Occipital lobe (tissue), 2 donors: ENCODE measurements around the gene MPHOSPH9. TPM values are rescaled to one million over a fixed set of nuclear protein-coding genes. Genes with fewer than 3 reads are reported as not detected.
A peak's percentile ranks its signal among the peaks of the same experiment; 100 is the strongest.
"Not testable (repeated sequence)": the region's sequence is repeated elsewhere in the genome, so short reads cannot be mapped to it uniquely, and the experiment has no call there.

ENCODE experiments used
- DNase-seq: peaks from one replicate; lab custom pipeline; 2025; lab: John Stamatoyannopoulos, UW
- total RNA-seq: library from RNA; depleted of rRNA; stranded (reverse); fragments of >200 nt; gene quantifications from one replicate; pipeline ENCODE4 v1.2.3, GENCODE V29; 2014

The MPHOSPH9 gene
- total RNA-seq, 1 donor from 2014 or later = 101 TPM

GRCh38 chr12:123225443-123225842 is 7.5 kb downstream of the MPHOSPH9 start:
- DNase-seq = no peak

GRCh38 chr12:123223241-123223668 is 9.7 kb downstream of the MPHOSPH9 start:
- DNase-seq = no peak

GRCh38 chr12:123207815-123208214 is 25.1 kb downstream of the MPHOSPH9 start:
- not testable (repeated sequence) for DNase-seq

- peak; percentile 17 for DNase-seq
Observed at GRCh38 chr12:123206794-123207193, 26.1 kb downstream of the MPHOSPH9 start.

GRCh38 chr12:123200414-123200813 is 32.5 kb downstream of the MPHOSPH9 start:
- no peak for DNase-seq

- DNase-seq = no peak
Observed at GRCh38 chr12:123199936-123200335, 33.0 kb downstream of the MPHOSPH9 start.

- no peak for DNase-seq
Observed at GRCh38 chr12:123187637-123188036, 45.3 kb downstream of the MPHOSPH9 start.

- no peak for DNase-seq
Observed at GRCh38 chr12:123180171-123180570, 52.8 kb downstream of the MPHOSPH9 start.

GRCh38 chr12:123171967-123172366 is 61.0 kb downstream of the MPHOSPH9 start:
- no peak for DNase-seq

- DNase-seq = no peak
Observed at GRCh38 chr12:123167329-123167728, 65.6 kb downstream of the MPHOSPH9 start.

- no peak for DNase-seq
Observed at GRCh38 chr12:123165537-123165936, 67.4 kb downstream of the MPHOSPH9 start.

- no peak for DNase-seq
Observed at GRCh38 chr12:123164710-123165261, 68.2 kb downstream of the MPHOSPH9 start.

- DNase-seq = no peak
Observed at GRCh38 chr12:123164222-123164621, 68.7 kb downstream of the MPHOSPH9 start.

GRCh38 chr12:123163227-123163626 is 69.7 kb downstream of the MPHOSPH9 start:
- DNase-seq = no peak

- no peak for DNase-seq
Observed at GRCh38 chr12:123160801-123161487, 72.0 kb downstream of the MPHOSPH9 start.

GRCh38 chr12:123153906-123154305 is 79.0 kb downstream of the MPHOSPH9 start:
- no peak for DNase-seq

- DNase-seq = no peak
Observed at GRCh38 chr12:123152833-123153232, 80.1 kb downstream of the MPHOSPH9 start.

GRCh38 chr12:123151457-123152454 is 81.2 kb downstream of the MPHOSPH9 start:
- DNase-seq = no peak

GRCh38 chr12:123150744-123151456 is 82.0 kb downstream of the MPHOSPH9 start, which contains the start of gene PITPNM2:
Gene PITPNM2, minus strand, starts transcription at chr12:123151090. Its CDS starts 116,500 bp downstream, at chr12:123034590.
- no peak for DNase-seq

GRCh38 chr12:123150275-123150743 is 82.6 kb downstream of the MPHOSPH9 start:
- no peak for DNase-seq
